IPS-18a (cell line): ENCODE measurements around the gene C1QTNF9.
"Not testable (repeated sequence)": the region's sequence is repeated elsewhere in the genome, so short reads cannot be mapped to it uniquely, and the experiment has no call there.

Experiments
- H3K27ac ChIP-seq: one replicate; pipeline ENCODE4 v1.5.1; 2013; ENCODE audit warnings: low read length
- H3K27me3 ChIP-seq: one replicate; pipeline ENCODE4 v1.6.1; 2013; ENCODE audit warnings: mild to moderate bottlenecking, low read length; ENCODE audit not compliant: control insufficient read depth, insufficient read depth
- H3K36me3 ChIP-seq: one replicate; pipeline ENCODE4 v1.6.1; 2013; ENCODE audit warnings: low read depth, low read length; ENCODE audit not compliant: control insufficient read depth
- H3K4me1 ChIP-seq: one replicate; pipeline ENCODE4 v1.6.1; 2013; ENCODE audit warnings: low read depth, low read length; ENCODE audit not compliant: control insufficient read depth
- H3K4me3 ChIP-seq: one replicate; pipeline ENCODE4 v1.5.1; 2013; ENCODE audit warnings: low read length
- H3K9ac ChIP-seq: one replicate; pipeline ENCODE4 v1.6.1; 2013; ENCODE audit warnings: mild to moderate bottlenecking, low read length, moderate library complexity
- H3K9me3 ChIP-seq: one replicate; pipeline ENCODE4 v1.6.1; 2013; ENCODE audit warnings: low read depth, low read length; ENCODE audit not compliant: control insufficient read depth

The C1QTNF9 gene

DNA sequence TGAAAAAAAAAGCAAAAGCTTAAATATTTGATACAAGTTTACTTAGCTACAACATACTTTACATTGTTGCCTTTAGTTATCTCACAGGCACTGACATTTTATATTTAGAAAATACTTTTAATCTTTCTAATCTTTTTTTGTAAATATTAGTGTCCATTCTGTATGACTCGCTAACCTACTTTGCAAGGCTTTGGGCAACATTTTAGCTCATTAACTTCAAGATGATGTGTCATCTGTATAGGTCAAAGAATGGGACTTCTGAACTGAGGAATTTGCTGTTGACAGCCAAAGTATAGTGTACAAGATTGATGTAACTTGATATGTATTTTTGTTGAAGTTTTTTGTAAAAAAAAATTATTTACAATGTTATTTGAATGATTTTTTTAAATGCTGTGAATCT, 2.7 kb upstream of the C1QTNF9 start:
- Histone ChIP-seq H3K36me3 (peaks cover 21% of the 10 kb centered on the region), H3K27me3 (no peaks in the 10 kb centered on the region), H3K9ac (no peak overlapping the region), H3K27ac (no peak overlapping the region), H3K4me3 (no peak overlapping the region), H3K9me3 (no peaks in the 10 kb centered on the region), H3K4me1 (no peaks in the 10 kb centered on the region)

DNA sequence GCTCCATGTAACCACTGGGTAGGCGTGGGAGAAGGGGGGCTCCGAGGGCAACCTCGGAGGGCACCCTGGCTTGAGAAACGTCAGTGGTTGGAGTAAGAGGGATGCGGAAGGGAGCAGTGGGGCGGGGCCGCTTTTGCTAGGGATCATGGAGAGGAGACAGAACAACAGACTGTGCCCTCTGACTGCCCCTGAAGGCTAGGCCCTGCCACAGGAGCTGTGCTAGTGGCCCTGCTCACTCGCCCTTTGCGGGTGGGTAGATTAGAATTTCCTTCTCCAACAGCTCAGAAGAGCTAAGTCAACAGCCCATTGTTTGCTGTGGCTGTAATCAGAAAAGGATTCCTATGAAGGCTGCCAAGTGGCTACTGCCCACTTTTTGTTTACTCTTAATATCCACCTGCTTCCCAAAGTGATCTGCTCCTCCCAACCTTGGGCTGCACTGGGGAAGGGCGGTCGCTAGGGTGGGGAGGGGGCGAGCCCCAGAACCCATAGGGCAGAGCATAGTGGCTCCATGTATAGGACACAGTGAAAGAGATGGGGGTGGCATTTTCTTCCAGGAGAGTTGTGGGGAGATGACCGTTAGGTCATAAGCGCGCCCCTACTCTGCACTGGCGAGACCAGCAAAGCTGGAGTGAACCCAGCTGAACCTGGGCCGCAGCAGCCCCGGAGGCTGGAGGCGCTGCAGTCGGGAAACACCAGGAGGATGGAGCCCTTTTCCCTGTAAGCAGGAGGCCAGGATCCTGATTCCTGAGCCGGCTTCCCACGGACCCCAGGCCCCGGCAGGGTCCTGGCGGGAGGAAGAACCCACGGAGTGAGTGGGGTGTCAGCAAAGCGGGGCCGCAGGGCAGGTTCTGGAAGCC, 1.9 kb upstream of the C1QTNF9 start:
- Histone ChIP-seq H3K4me1 (no peaks in the 10 kb centered on the region), H3K9ac (no peak overlapping the region), H3K9me3 (no peaks in the 10 kb centered on the region)

DNA sequence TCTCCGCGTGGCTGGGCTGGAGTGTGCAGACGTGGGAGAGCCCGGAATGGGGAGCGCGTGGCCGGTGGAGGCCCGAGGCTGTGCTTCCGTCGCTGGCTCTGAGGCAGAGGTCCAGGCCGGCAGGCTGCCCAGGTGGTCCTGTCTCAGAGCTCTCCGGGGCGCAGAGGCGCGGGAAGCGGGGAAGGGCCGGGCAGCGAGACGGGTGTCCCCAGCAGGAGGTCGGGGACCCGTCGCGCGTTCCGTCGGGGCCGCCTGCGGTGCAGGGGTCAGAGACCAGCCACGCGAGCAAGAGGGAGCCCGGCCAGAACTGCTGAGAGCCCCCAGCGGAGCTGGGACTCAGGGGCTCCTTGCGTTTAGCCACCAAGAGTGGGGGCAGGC, 1.3 kb upstream of the C1QTNF9 start:
- no peak overlapping the region for H3K27ac ChIP-seq
- no peak overlapping the region for H3K4me3 ChIP-seq
- H3K4me1 ChIP-seq: no peaks in the 10 kb centered on the region
- peaks cover 15% of the 10 kb centered on the region for H3K36me3 ChIP-seq
- H3K9ac ChIP-seq: no peak overlapping the region
- H3K9me3 ChIP-seq: no peaks in the 10 kb centered on the region
- no peaks in the 10 kb centered on the region for H3K27me3 ChIP-seq

More for the DNA sequence above, 1.9 kb upstream of the C1QTNF9 start:
- H3K27me3 ChIP-seq: no peaks in the 10 kb centered on the region
- no peak overlapping the region for H3K4me3 ChIP-seq
- H3K27ac ChIP-seq: no peak overlapping the region
- peaks cover 21% of the 10 kb centered on the region for H3K36me3 ChIP-seq

DNA sequence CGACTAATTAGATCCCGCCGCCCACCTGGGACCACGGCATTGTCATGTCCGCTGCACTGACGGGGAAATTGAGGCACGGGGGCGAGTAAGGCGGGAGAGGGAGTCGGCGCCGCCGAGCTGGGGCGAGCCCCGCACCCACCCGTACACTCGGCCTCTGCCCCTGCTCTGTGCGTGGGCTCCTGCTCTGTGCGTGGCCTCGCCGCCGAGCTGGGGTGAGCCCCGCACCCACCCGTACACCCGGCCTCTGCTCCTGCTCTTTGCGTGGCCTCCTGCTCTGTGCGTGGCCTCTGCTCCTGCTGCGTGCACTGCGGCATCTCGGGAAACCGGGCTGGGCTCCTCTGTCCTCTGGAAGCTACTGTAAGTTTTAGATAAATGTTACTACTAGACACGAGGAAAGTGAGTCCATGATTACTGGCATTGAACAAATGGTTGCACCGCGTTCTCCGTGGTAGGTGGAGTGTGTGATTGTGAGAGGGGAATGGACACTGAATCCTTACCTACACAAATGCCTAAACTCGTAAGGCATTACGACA, 826 bp upstream of the C1QTNF9 start:
- no peak overlapping the region for H3K4me3 ChIP-seq

DNA sequence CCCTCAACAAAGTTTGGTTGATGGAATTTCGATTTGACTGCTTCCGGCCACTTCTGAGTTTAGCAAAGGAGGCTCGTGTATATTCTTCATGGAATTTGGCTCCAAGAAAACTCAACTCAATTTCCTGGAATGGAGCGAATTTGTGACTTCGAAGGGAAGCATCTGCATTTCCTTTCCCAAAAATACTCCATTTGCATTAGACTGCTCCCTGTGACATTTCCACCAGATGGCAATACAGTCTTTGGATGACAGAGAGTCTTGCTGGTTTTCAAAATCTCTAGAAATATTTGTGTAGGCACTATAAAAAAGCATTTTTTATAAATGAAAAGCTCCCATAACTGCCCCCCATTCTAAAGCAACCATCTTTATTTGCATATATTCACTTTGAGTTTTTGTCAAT, 4.1 kb downstream of the C1QTNF9 start:
- Histone ChIP-seq H3K36me3 (no peaks in the 10 kb centered on the region), H3K9ac (no peak overlapping the region), H3K4me3 (no peak overlapping the region), H3K27ac (no peak overlapping the region), H3K9me3 (no peaks in the 10 kb centered on the region), H3K27me3 (no peaks in the 10 kb centered on the region), H3K4me1 (no peaks in the 10 kb centered on the region)

More for the DNA sequence above, 826 bp upstream of the C1QTNF9 start:
- Histone ChIP-seq H3K4me1 (no peaks in the 10 kb centered on the region), H3K27me3 (no peaks in the 10 kb centered on the region), H3K9me3 (no peaks in the 10 kb centered on the region), H3K27ac (no peak overlapping the region), H3K36me3 (peaks cover 11% of the 10 kb centered on the region), H3K9ac (no peak overlapping the region)

DNA sequence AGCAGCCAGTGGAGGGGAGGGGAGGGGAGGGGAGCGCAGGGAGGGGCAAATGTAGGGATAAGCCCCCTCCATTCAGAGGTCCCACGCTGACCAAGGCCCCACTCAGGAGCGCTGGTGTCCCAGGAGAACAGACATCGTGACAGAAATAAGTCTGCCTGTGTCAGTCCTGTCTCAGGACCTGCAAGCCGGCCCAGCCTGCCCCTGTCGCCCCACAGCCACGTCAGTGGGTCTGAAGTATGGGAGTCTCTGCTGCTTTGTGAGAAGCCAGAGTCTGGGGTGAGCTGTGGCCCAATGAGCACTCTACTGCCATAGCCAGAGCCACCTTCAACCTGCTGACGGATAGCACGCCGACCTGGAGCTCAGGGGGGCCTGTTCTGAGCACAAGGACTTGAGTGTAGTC, 8.5 kb downstream of the C1QTNF9 start:
- H3K27ac ChIP-seq, H3K4me1 ChIP-seq, H3K4me3 ChIP-seq, H3K9ac ChIP-seq, H3K9me3 ChIP-seq, H3K27me3 ChIP-seq, H3K36me3 ChIP-seq: not testable (repeated sequence)

DNA sequence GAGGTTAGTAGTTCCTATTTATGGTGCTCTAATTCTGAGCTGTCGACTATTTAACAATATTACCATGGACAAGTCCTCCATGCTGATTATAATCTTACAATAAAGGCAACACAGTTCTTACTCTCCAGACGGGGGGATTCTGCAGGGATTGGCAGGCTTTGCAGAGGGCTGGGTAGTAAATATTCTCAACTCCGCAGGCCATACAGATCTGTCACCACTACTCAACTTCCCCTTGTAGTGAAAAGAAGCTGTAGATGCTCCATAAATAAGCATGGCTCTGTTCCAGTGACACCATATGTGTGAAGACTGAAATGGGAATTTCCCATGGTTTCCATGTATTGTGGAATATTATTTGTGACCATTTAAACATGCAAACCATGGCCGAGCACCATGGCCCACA, 9.5 kb downstream of the C1QTNF9 start:
- not testable (repeated sequence) for H3K27me3 ChIP-seq, H3K4me3 ChIP-seq, H3K36me3 ChIP-seq, H3K27ac ChIP-seq, H3K9me3 ChIP-seq, H3K9ac ChIP-seq, H3K4me1 ChIP-seq

DNA sequence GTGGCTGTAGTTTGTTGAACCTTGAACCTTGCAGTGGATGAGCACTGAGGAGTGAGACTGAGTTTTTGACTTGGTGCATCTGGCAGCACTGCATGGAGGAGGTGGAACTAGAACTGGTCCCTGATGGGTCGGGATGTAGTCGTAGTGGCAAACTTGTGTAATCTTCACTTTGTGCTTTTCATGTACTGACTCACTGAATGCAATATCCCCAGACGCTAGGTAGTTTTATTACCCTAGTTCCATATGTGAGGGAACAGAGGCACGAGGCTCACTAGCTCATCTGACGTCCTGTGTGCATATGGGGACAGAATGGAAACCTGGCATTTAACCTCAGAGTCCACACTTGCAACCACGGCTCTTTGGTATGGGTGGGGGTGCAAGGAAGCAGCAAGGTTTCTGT, 10.3 kb downstream of the C1QTNF9 start:
- not testable (repeated sequence) for H3K9ac ChIP-seq, H3K27ac ChIP-seq, H3K36me3 ChIP-seq, H3K4me1 ChIP-seq, H3K27me3 ChIP-seq, H3K4me3 ChIP-seq, H3K9me3 ChIP-seq

DNA sequence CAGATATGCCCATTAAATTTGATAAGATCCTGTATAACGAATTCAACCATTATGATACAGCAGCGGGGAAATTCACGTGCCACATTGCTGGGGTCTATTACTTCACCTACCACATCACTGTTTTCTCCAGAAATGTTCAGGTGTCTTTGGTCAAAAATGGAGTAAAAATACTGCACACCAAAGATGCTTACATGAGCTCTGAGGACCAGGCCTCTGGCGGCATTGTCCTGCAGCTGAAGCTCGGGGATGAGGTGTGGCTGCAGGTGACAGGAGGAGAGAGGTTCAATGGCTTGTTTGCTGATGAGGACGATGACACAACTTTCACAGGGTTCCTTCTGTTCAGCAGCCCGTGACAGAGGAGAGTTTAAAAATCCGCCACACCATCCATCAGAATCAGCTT, 12.0 kb downstream of the C1QTNF9 start:
- not testable (repeated sequence) for H3K9me3 ChIP-seq, H3K4me1 ChIP-seq, H3K4me3 ChIP-seq, H3K27ac ChIP-seq, H3K27me3 ChIP-seq, H3K36me3 ChIP-seq, H3K9ac ChIP-seq

DNA sequence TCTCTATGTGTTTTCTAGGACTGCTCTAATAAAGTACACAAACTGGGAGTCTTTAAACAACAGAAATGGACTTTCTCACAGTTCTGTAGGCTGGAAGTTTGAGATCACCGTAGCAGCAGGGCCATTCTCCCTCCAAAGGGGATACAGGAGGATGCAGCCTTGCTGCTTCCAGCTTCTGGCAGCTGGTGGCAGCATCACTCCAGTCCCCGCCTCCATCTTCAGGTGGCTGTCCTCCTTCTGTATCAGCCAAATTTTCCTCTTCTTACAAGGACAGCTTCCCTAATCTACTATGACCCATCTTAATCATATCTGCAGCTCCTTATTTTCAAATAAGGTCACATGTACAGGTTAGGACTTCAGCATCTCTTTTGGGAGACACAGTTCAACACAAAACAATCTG, 13.1 kb downstream of the C1QTNF9 start:
- H3K4me1 ChIP-seq, H3K27me3 ChIP-seq, H3K9me3 ChIP-seq, H3K27ac ChIP-seq, H3K36me3 ChIP-seq, H3K4me3 ChIP-seq, H3K9ac ChIP-seq: not testable (repeated sequence)

DNA sequence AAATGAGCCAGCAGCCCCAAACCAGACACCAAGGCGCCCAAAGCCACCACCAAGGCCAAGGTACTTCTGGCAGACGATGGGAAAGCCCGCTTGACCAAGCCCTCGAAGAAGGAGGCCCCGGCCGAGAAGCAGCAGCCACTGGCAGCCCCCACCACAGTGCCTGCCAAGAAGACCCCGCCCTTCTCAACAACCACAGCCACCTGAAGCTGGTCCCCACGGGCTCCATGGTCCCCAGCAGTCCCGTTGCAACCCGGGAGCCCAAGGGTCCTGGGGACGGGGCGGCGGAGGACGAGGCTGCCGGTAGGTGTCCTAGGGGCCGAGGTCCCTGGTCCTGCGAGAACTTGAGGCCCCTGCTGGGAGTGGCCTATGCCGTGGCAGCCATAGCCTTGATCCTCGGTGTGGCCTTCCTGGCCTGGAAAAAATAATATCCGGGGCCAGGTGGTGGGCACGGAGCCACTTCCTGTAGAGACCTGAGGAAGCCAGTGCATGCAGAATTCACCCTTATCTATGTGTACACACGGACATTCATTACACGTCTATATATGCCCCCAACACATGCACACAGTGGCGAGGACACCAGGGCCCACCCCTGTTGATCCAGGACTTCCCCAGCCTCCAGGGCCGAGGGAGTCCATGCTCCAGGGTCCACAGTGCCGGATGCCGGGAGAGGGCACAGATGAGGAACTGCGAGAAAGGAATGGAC, 13.8 kb downstream of the C1QTNF9 start:
- no peaks in the 10 kb centered on the region for H3K36me3 ChIP-seq
- peaks cover 6% of the 10 kb centered on the region for H3K27me3 ChIP-seq
- no peak overlapping the region for H3K27ac ChIP-seq
- no peaks in the 10 kb centered on the region for H3K9me3 ChIP-seq
- no peak overlapping the region for H3K9ac ChIP-seq
- no peak overlapping the region for H3K4me3 ChIP-seq
- H3K4me1 ChIP-seq: no peaks in the 10 kb centered on the region

DNA sequence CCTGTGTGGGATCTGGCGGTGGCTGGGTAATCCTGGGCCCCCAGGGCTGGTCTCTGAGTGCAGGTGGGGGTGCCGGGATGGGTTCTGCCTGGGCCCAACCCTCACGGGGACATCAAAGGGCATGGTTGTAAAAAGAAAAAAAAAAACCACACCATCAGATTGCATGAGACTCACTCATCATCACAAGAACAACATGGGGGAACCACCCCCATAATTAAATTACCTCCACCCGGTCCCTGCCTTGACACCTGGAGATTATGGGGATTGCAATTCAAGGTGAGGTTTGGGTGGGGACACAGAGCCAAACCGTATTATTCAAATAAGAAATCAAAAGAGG, 14.3 kb downstream of the C1QTNF9 start:
- H3K4me3 ChIP-seq: no peak overlapping the region
- H3K9me3 ChIP-seq: no peaks in the 10 kb centered on the region
- peaks cover 11% of the 10 kb centered on the region for H3K27me3 ChIP-seq
- no peaks in the 10 kb centered on the region for H3K4me1 ChIP-seq
- no peak overlapping the region for H3K9ac ChIP-seq
- H3K36me3 ChIP-seq: no peaks in the 10 kb centered on the region
- H3K27ac ChIP-seq: no peak overlapping the region
